Stimulated activated CD4-positive, alpha-beta T cell treated with anti-CD3 and anti-CD28 coated beads, Interleukin-4, amount 100 ng/mL, for 24 hours (primary cell): ENCODE results near the gene IL10RB.
"Not testable (repeated sequence)": the region's sequence is repeated elsewhere in the genome, so short reads cannot be mapped to it uniquely, and the experiment has no call there.

Experiments used
- DNase-seq: peaks from one replicate; pipeline ENCODE4 v3.0.0-alpha.2; 2020

The IL10RB gene

GRCh38 chr21:33266050-33266788 lies at the start of gene IL10RB:
Gene IL10RB, plus strand, starts transcription at chr21:33266367. Its CDS starts 99 bp downstream, at chr21:33266466.
- peak; percentile 70 for DNase-seq

GRCh38 chr21:33217138-33217520 lies 49.0 kb upstream of the IL10RB start:
- no peak for DNase-seq

GRCh38 chr21:33219300-33219699 lies 46.9 kb upstream of the IL10RB start:
- no peak for DNase-seq

GRCh38 chr21:33219954-33220353 lies 46.2 kb upstream of the IL10RB start:
- no peak for DNase-seq

GRCh38 chr21:33225376-33225775 lies 40.8 kb upstream of the IL10RB start:
- DNase-seq = not testable (repeated sequence)

GRCh38 chr21:33228455-33228854 lies 37.7 kb upstream of the IL10RB start:
- no peak for DNase-seq

GRCh38 chr21:33229099-33229783 lies 36.9 kb upstream of the IL10RB start:
- DNase-seq = no peak

- peak; percentile 74 for DNase-seq
Observed at GRCh38 chr21:33229784-33230544, 36.2 kb upstream of the IL10RB start, which contains the start of gene IFNAR2. Gene IFNAR2, plus strand, starts transcription at chr21:33229938. Its CDS starts 11,985 bp downstream, at chr21:33241923.

GRCh38 chr21:33230545-33231324 lies 35.4 kb upstream of the IL10RB start:
- peak; percentile 53 for DNase-seq

- peak; percentile 68 for DNase-seq
Observed at GRCh38 chr21:33231526-33231925, 34.6 kb upstream of the IL10RB start.

- DNase-seq = no peak
Observed at GRCh38 chr21:33232291-33233034, 33.7 kb upstream of the IL10RB start.

- DNase-seq = peak; percentile 47
Observed at GRCh38 chr21:33234635-33235520, 31.3 kb upstream of the IL10RB start.

- no peak for DNase-seq
Observed at GRCh38 chr21:33236013-33236686, 30.0 kb upstream of the IL10RB start.

- no peak for DNase-seq
Observed at GRCh38 chr21:33236766-33237165, 29.4 kb upstream of the IL10RB start.

- no peak for DNase-seq
Observed at GRCh38 chr21:33237486-33237885, 28.7 kb upstream of the IL10RB start.

GRCh38 chr21:33238146-33238545 lies 28.0 kb upstream of the IL10RB start:
- no peak for DNase-seq

GRCh38 chr21:33238565-33239255 lies 27.5 kb upstream of the IL10RB start:
- DNase-seq = no peak

- DNase-seq = not testable (repeated sequence)
Observed at GRCh38 chr21:33239559-33240127, 26.5 kb upstream of the IL10RB start.

- DNase-seq = no peak
Observed at GRCh38 chr21:33240404-33240803, 25.8 kb upstream of the IL10RB start.
